ENCODE measurements around the gene RGCC. TPM values are rescaled to one million over a fixed set of nuclear protein-coding genes. Genes with fewer than 3 reads are reported as not detected.
"Not testable (repeated sequence)": the region's sequence is repeated elsewhere in the genome, so short reads cannot be mapped to it uniquely, and the experiment has no call there.

The RGCC gene
- total RNA-seq, 1 donor from 2014 or later = 184 TPM

- H3K27me3 ChIP-seq = no peaks in the 10 kb centered on the region
- intact Hi-C loops (cut with DNase I) = no loop called here
- no peaks in the 10 kb centered on the region for H3K36me3 ChIP-seq
- H3K9me3 ChIP-seq = no peaks in the 10 kb centered on the region
- H3K27ac ChIP-seq = peak overlapping the region; percentile 42 to 60
- peaks cover 0 to 26% of the 10 kb centered on the region in 2 donors for H3K4me1 ChIP-seq
- DNase-seq (ENCODE audit: low spot score in 2 of 2) = no peak
- no peak for TF ChIP-seq CTCF (IDR thresholded peaks at IDR 0.05)
- H3K4me3 ChIP-seq = no peak overlapping the region
Measured at GRCh38 chr13:41499452-41499851, 42.1 kb downstream of the RGCC start.

GRCh38 chr13:41500511-41500910, 43.2 kb downstream of the RGCC start:
- no peaks in the 10 kb centered on the region for H3K36me3 ChIP-seq
- no peak overlapping the region for H3K27ac ChIP-seq
- no peak overlapping the region for H3K4me3 ChIP-seq
- DNase-seq (ENCODE audit: low spot score in 2 of 2) = no peak
- peaks cover 0 to 17% of the 10 kb centered on the region in 2 donors for H3K4me1 ChIP-seq
- H3K27me3 ChIP-seq = no peaks in the 10 kb centered on the region
- intact Hi-C loops (cut with DNase I) = no loop called here
- H3K9me3 ChIP-seq = no peaks in the 10 kb centered on the region
- no peak for TF ChIP-seq CTCF (IDR thresholded peaks at IDR 0.05)

DNA sequence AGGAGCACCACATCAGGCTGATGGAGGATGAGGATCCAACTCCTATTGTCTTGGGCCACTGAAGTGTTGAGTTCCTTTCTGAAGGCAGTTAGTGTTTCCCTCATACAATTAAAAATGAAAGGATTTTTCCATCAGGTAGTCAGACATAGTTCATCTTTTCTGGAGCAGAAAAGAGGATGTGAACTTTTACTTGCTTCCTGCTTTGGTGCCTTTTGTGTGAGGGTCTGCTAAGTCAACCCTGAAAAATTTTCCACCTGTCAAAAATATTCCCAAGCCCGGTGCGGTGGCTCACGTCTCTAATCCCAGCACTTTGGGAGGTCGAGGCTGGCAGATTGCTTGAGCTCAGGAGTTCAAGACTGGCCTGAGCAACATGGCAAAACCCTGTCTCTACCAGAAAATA, 43.9 kb downstream of the RGCC start:
- TF ChIP-seq CTCF (IDR thresholded peaks at IDR 0.05) = no peak

GRCh38 chr13:41502031-41502430, 44.7 kb downstream of the RGCC start:
- DNase-seq (ENCODE audit: low spot score in 2 of 2) = no peak
- no peak overlapping the region for H3K4me3 ChIP-seq
- no peaks in the 10 kb centered on the region for H3K9me3 ChIP-seq
- intact Hi-C loops (cut with DNase I) = no loop called here
- no peaks in the 10 kb centered on the region for H3K36me3 ChIP-seq
- no peaks in the 10 kb centered on the region for H3K27me3 ChIP-seq
- H3K4me1 ChIP-seq = peaks cover 0 to 6% of the 10 kb centered on the region in 2 donors
- no peak overlapping the region for H3K27ac ChIP-seq
- TF ChIP-seq CTCF (IDR thresholded peaks at IDR 0.05) = no peak

More for the DNA sequence above, 43.9 kb downstream of the RGCC start:
- no peak for DNase-seq (ENCODE audit: low spot score in 2 of 2)
- intact Hi-C loops (cut with DNase I) = no loop called here
- Histone ChIP-seq H3K27ac (no peak overlapping the region), H3K27me3 (no peaks in the 10 kb centered on the region), H3K4me3 (no peak overlapping the region), H3K36me3 (no peaks in the 10 kb centered on the region), H3K9me3 (no peaks in the 10 kb centered on the region), H3K4me1 (peaks cover 0 to 10% of the 10 kb centered on the region in 2 donors)

DNA sequence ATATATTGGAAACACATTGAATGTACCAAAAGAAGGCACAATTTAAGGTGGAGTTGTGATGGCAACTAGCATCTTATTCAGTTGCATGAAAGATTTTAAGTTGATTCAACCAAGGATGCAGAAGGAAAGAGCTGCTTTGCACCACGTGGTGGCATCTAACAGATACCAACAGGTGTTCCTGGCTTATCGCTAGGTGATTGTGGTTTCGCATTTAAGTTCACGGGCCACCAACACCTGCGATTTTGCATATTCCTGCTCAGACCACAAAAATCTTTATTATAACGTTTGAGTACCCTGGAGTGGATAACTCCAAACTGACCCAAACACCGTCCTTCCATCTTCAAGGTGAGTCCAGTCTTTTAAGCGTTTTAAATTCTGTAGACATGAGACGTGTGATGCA, 45.3 kb downstream of the RGCC start:
- H3K4me1 ChIP-seq = peaks cover 0 to 6% of the 10 kb centered on the region in 2 donors
- H3K4me3 ChIP-seq = no peak overlapping the region
- no peaks in the 10 kb centered on the region for H3K9me3 ChIP-seq
- no peaks in the 10 kb centered on the region for H3K27me3 ChIP-seq
- intact Hi-C loops (cut with DNase I) = no loop called here
- H3K36me3 ChIP-seq = no peaks in the 10 kb centered on the region
- H3K27ac ChIP-seq = no peak overlapping the region
- no peak for TF ChIP-seq CTCF (IDR thresholded peaks at IDR 0.05)
- DNase-seq (ENCODE audit: low spot score in 2 of 2) = no peak

DNA sequence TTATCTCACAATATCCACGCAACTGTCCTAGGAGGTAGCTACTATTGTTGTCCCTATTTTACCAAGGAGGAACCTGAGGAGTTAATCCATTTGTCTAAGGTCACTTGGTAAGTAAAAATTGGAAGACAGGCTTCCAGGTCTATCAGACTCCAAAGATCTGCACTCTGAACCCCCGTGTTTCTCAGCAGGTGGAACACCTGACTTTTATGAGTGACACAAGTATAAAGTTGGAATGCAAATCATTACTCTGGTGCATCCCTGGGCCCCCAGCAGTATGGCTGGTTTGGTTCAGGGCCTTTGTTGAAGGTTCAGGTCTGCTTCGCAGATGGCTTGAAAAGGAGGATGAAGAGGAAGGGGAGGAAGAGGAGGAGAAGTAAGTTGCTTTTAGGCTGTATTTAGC, 46.0 kb downstream of the RGCC start:
- no peak for DNase-seq (ENCODE audit: low spot score in 2 of 2)
- Histone ChIP-seq H3K27ac (no peak overlapping the region), H3K36me3 (no peaks in the 10 kb centered on the region), H3K4me3 (no peak overlapping the region), H3K4me1 (peaks cover 0 to 6% of the 10 kb centered on the region in 2 donors), H3K9me3 (no peaks in the 10 kb centered on the region), H3K27me3 (no peaks in the 10 kb centered on the region)
- TF ChIP-seq CTCF (IDR thresholded peaks at IDR 0.05) = no peak
- intact Hi-C loops (cut with DNase I) = no loop called here

DNA sequence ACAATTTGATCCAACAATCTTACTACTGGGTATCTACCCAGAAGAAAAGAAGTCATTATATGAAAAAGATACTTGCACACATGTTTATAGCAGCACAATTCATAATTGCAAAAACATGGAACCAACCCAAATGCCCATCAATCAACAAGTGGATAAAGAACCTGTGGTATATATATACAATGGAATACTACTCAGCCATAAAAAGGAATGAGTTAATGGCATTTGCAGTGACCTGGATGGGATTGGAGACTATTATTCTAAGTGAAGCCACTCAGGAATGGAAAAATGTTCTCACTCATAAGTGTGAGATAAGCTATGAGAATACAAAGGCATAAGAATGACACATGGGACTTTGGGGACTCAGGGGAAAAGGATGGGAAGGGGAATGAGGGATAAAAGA, 47.3 kb downstream of the RGCC start:
- H3K9me3 ChIP-seq; H3K4me3 ChIP-seq; H3K27me3 ChIP-seq; H3K36me3 ChIP-seq; intact Hi-C loops (cut with DNase I); H3K27ac ChIP-seq; H3K4me1 ChIP-seq; DNase-seq (ENCODE audit: low spot score in 2 of 2): not testable (repeated sequence)
